Stimulated activated CD8-positive, alpha-beta memory T cell treated with anti-CD3 and anti-CD28 coated beads, Interleukin-4, amount 100 ng/mL, for 24 hours (primary cell): Measurements from ENCODE around the gene MCMBP.
"Not testable (repeated sequence)": the region's sequence is repeated elsewhere in the genome, so short reads cannot be mapped to it uniquely, and the experiment has no call there.

Experiments used
- DNase-seq: peaks from one replicate; pipeline ENCODE4 v3.0.0-alpha.2; 2020; ENCODE audit warnings: low read depth

Gene MCMBP

GRCh38 chr10:119829429-119829828 is 43.2 kb downstream of the MCMBP start:
- no peak for DNase-seq

GRCh38 chr10:119827430-119827829 is 45.2 kb downstream of the MCMBP start:
- no peak for DNase-seq

GRCh38 chr10:119826771-119827170 is 45.9 kb downstream of the MCMBP start:
- no peak for DNase-seq

- no peak for DNase-seq
These were observed 48.3 kb downstream of the MCMBP start for GRCh38 chr10:119824299-119824698.

- no peak for DNase-seq
These were observed 51.5 kb downstream of the MCMBP start for GRCh38 chr10:119821182-119821581.

- no peak for DNase-seq
These were observed 53.8 kb downstream of the MCMBP start for GRCh38 chr10:119818889-119819270.

GRCh38 chr10:119817991-119818888 is 54.4 kb downstream of the MCMBP start:
- DNase-seq, result no peak

GRCh38 chr10:119815671-119816070 is 57.0 kb downstream of the MCMBP start:
- DNase-seq, result no peak

- DNase-seq, result no peak
These were observed 60.0 kb downstream of the MCMBP start for GRCh38 chr10:119812684-119813083.

GRCh38 chr10:119811122-119811521 is 61.5 kb downstream of the MCMBP start:
- no peak for DNase-seq

GRCh38 chr10:119807960-119808697 is 64.5 kb downstream of the MCMBP start:
- DNase-seq, result no peak

GRCh38 chr10:119806334-119807130 is 66.1 kb downstream of the MCMBP start:
- DNase-seq, result no peak

GRCh38 chr10:119805702-119806230 is 66.9 kb downstream of the MCMBP start:
- DNase-seq, result no peak

- DNase-seq, result no peak
These were observed 69.4 kb downstream of the MCMBP start for GRCh38 chr10:119803264-119803663.

- no peak for DNase-seq
These were observed 70.6 kb downstream of the MCMBP start for GRCh38 chr10:119801998-119802538.

GRCh38 chr10:119801176-119801575 is 71.5 kb downstream of the MCMBP start:
- no peak for DNase-seq

- DNase-seq, result no peak
These were observed 76.6 kb downstream of the MCMBP start for GRCh38 chr10:119796039-119796438.

- DNase-seq, result not testable (repeated sequence)
These were observed 77.5 kb downstream of the MCMBP start for GRCh38 chr10:119795101-119795500.

- DNase-seq, result no peak
These were observed 86.4 kb downstream of the MCMBP start for GRCh38 chr10:119786117-119786769.

- no peak for DNase-seq
These were observed 88.1 kb downstream of the MCMBP start for GRCh38 chr10:119784340-119785067.

GRCh38 chr10:119783665-119784027 is 89.0 kb downstream of the MCMBP start:
- no peak for DNase-seq
